ENCODE measurements around the gene C1QTNF12. TPM values are rescaled to one million over a fixed set of nuclear protein-coding genes. Genes with fewer than 3 reads are reported as not detected.

Gene C1QTNF12
- total and polyA plus RNA-seq, 2 of the 8 experiments (the other 6 are each of a cell fraction or from before 2014, with no cell fraction given), result 2.1 to 3.7 TPM

DNA sequence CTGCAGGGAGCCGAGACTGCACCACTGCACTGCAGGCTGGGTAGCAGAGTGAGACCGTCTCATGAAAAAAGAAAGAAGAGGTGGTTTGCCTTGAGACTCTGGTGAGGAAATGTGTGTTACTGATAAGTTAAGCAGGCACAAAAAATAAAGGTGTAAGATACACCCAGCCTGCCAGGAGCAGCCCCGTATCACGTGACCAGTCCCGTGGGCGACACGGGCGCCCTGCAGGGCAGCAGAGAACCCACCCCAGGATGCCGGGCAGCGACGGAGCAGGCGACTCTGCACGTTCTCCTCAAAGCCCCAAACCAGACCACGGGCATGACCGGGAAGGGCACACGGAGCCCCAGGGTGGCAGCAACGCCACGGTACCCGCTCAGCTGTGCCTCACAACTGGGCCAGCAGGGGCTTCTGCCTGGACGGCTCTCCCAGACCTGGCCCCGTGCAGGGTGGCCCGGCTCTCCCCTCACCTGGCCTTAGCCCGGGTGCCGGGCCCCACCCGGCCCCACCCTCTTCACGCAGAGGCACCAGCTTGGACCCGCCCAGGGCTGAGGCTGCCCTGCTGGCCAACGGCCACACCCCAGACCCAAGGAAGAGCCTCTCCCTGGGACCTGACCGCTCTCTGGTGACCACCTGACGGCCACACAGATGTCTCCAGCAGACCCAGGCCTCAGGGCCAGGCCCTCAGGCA is 24.5 kb downstream of the C1QTNF12 start:
- POLR2A ChIA-PET (ENCODE audit: partially characterized antibody), result interaction anchor here (1.2 to 1.8 kb wide), 2 partner anchors 9 to 28 kb away, joined by 3 to 5 read pairs; partner anchors contain the start of genes B3GALT6 and SDF4
- H3K79me1 ChIP-seq (ENCODE audit: low read depth, low read length), result peaks cover 18% of the 10 kb centered on the region
- H4K20me1 ChIP-seq (replicated peaks in 1 of 2; ENCODE audit: control insufficient read depth in 1 of 2, insufficient read depth in 2 of 2, low read length in 2 of 2), result peaks cover 5 to 23% of the 10 kb centered on the region in 2 experiments
- no peak overlapping the region for H4K8ac ChIP-seq (ENCODE audit: extremely low read depth, insufficient read depth, low read length)
- H3K9me3 ChIP-seq (ENCODE audit: insufficient read depth in 2 of 2, low read depth in 1 of 2, low read length in 1 of 2), result no peaks in the 10 kb centered on the region
- no peak overlapping the region for H3K4me3 ChIP-seq (ENCODE audit: extremely low read depth in 1 of 4, insufficient read depth in 2 of 4, low read depth in 3 of 4, low read length in 4 of 4)
- H2BK12ac ChIP-seq (ENCODE audit: low read depth, low read length), result no peak overlapping the region
- H4K5ac ChIP-seq (ENCODE audit: insufficient read length, low read depth, low read length), result no peak overlapping the region
- no peaks in the 10 kb centered on the region for H3K27me3 ChIP-seq (replicated peaks in 1 of 4; ENCODE audit: control insufficient read depth in 3 of 4, extremely low read depth in 1 of 4, insufficient read depth in 3 of 4, low read length in 3 of 4)
- 95% methylated on average over 24 of the region's 30 CpGs; no CpG with 5 or more reads in 1 of the 2 experiments for WGBS, 2 experiments (ENCODE audit: extremely low coverage in 1 of 2, insufficient coverage in 1 of 2, insufficient read length in 1 of 2, insufficient replicate concordance in 2 of 2, low coverage in 1 of 2, low lambda C conversion rate in 2 of 2, missing lambda C conversion rate in 1 of 2)
- H2BK20ac ChIP-seq (ENCODE audit: low read length), result no peak overlapping the region
- CTCF ChIA-PET (ENCODE audit: partially characterized antibody), result interaction anchor here (1.4 kb wide), 2 partner anchors 18 to 97 kb away, joined by 3 read pairs; no protein-coding TSS in a partner anchor
- H3K23me2 ChIP-seq (ENCODE audit: low read depth, low read length), result no peaks in the 10 kb centered on the region
- no peak for DNase-seq (ENCODE audit: low read depth in 1 of 2, low spot score in 2 of 2)
- H2BK15ac ChIP-seq (ENCODE audit: low read length), result no peak overlapping the region
- H2AK5ac ChIP-seq (ENCODE audit: low read depth, low read length), result no peak overlapping the region
- H3K36me3 ChIP-seq (ENCODE audit: control insufficient read depth in 2 of 4, insufficient read depth in 4 of 4, low read length in 3 of 4), result peaks cover 2 to 34% (median 17%) of the 10 kb centered on the region in 4 experiments; a peak in 7 of 8 replicates
- no peak overlapping the region for H3K18ac ChIP-seq (ENCODE audit: extremely low read depth, low read length)
- H3K56ac ChIP-seq (replicated peaks; ENCODE audit: insufficient read length, low read depth, low read length), result no peak overlapping the region
- no peak overlapping the region for H4K91ac ChIP-seq (replicated peaks; ENCODE audit: insufficient read length, low read length)
- FAIRE-seq, result no peak
- H3K27ac ChIP-seq (ENCODE audit: low read depth, low read length), result no peak overlapping the region
- H3K4me2 ChIP-seq (ENCODE audit: insufficient read depth in 1 of 2, low read depth in 2 of 2, low read length in 2 of 2), result no peak overlapping the region
- no peak overlapping the region for H2BK120ac ChIP-seq (replicated peaks; ENCODE audit: low read depth, low read length)
- H3K14ac ChIP-seq (ENCODE audit: insufficient read length), result no peak overlapping the region
- no peak overlapping the region for H3K4ac ChIP-seq (replicated peaks; ENCODE audit: insufficient read length, low read depth, low read length)
- H3K79me2 ChIP-seq (ENCODE audit: control insufficient read depth in 1 of 2, insufficient read depth in 2 of 2, low read length in 2 of 2), result peaks cover 0 to 11% of the 10 kb centered on the region in 2 experiments; a peak in 1 of 4 replicates
- no peak overlapping the region for H3K23ac ChIP-seq (ENCODE audit: insufficient read length)
- no peak overlapping the region for H3K9ac ChIP-seq (replicated peaks in 1 of 4; ENCODE audit: extremely low read depth in 1 of 4, low read depth in 3 of 4, low read length in 3 of 4)
- no peaks in the 10 kb centered on the region for H3K4me1 ChIP-seq (replicated peaks in 1 of 4; ENCODE audit: control insufficient read depth in 3 of 4, insufficient read depth in 4 of 4, low read length in 3 of 4)
- H2AFZ ChIP-seq (ENCODE audit: low read length), result no peak overlapping the region
- H2BK5ac ChIP-seq (ENCODE audit: low read depth, low read length), result no peak overlapping the region
- TF ChIP-seq SIN3A (conservative IDR thresholded peaks at IDR 0.05 in 1 of 2, IDR thresholded peaks at IDR 0.05 in 1 of 2; ENCODE audit: low read depth in 1 of 2, low read length in 2 of 2) (no peak), BRCA1 (IDR thresholded peaks at IDR 0.05; ENCODE audit: low read depth, low read length) (no peak), JUN (IDR thresholded peaks at IDR 0.05; ENCODE audit: low read depth, low read length) (no peak), SP2 (IDR thresholded peaks at IDR 0.05; ENCODE audit: low read length) (no peak)
